ENCODE data around the gene PCDH9.

Gene PCDH9

GRCh38 chr13:66835040-66835628 lies 395.0 kb downstream of the PCDH9 start:
- Histone ChIP-seq H3K27ac (ENCODE audit: poor library complexity, severe bottlenecking) (no peak overlapping the region), H3K27me3 (ENCODE audit: insufficient read depth, poor library complexity, severe bottlenecking) (no peaks in the 10 kb centered on the region), H3K4me3 (ENCODE audit: severe bottlenecking) (no peak overlapping the region), H3K9me3 (ENCODE audit: severe bottlenecking) (no peaks in the 10 kb centered on the region), H3K4me1 (ENCODE audit: insufficient read depth, poor library complexity, severe bottlenecking) (peaks cover 4% of the 10 kb centered on the region), H3K36me3 (ENCODE audit: low read depth) (no peaks in the 10 kb centered on the region)
- no peak for TF ChIP-seq CTCF (IDR thresholded peaks at IDR 0.05; ENCODE audit: poor library complexity, severe bottlenecking)
- DNase-seq (ENCODE audit: low spot score) (no peak), ATAC-seq (ENCODE audit: low read depth) (no peak)

GRCh38 chr13:66830940-66831716 lies 399.0 kb downstream of the PCDH9 start:
- no peak for TF ChIP-seq CTCF (IDR thresholded peaks at IDR 0.05; ENCODE audit: poor library complexity, severe bottlenecking)
- no peak overlapping the region for H3K4me3 ChIP-seq (ENCODE audit: severe bottlenecking)
- no peaks in the 10 kb centered on the region for H3K36me3 ChIP-seq (ENCODE audit: low read depth)
- H3K27me3 ChIP-seq (ENCODE audit: insufficient read depth, poor library complexity, severe bottlenecking) = no peaks in the 10 kb centered on the region
- ATAC-seq (ENCODE audit: low read depth) = no peak
- no peaks in the 10 kb centered on the region for H3K9me3 ChIP-seq (ENCODE audit: severe bottlenecking)
- H3K4me1 ChIP-seq (ENCODE audit: insufficient read depth, poor library complexity, severe bottlenecking) = peaks cover 4% of the 10 kb centered on the region
- no peak for DNase-seq (ENCODE audit: low spot score)
- H3K27ac ChIP-seq (ENCODE audit: poor library complexity, severe bottlenecking) = no peak overlapping the region

- Histone ChIP-seq H3K36me3 (ENCODE audit: low read depth) (no peaks in the 10 kb centered on the region), H3K27ac (ENCODE audit: poor library complexity, severe bottlenecking) (no peak overlapping the region), H3K4me3 (ENCODE audit: severe bottlenecking) (no peak overlapping the region), H3K9me3 (ENCODE audit: severe bottlenecking) (no peaks in the 10 kb centered on the region), H3K4me1 (ENCODE audit: insufficient read depth, poor library complexity, severe bottlenecking) (peaks cover 4% of the 10 kb centered on the region), H3K27me3 (ENCODE audit: insufficient read depth, poor library complexity, severe bottlenecking) (no peaks in the 10 kb centered on the region)
- DNase-seq (ENCODE audit: low spot score) (no peak), ATAC-seq (ENCODE audit: low read depth) (no peak)
- TF ChIP-seq CTCF (IDR thresholded peaks at IDR 0.05; ENCODE audit: poor library complexity, severe bottlenecking) = no peak
Measured at GRCh38 chr13:66829803-66830202, 400.3 kb downstream of the PCDH9 start.

- ATAC-seq (ENCODE audit: low read depth) (no peak), DNase-seq (ENCODE audit: low spot score) (no peak)
- no peak for TF ChIP-seq CTCF (IDR thresholded peaks at IDR 0.05; ENCODE audit: poor library complexity, severe bottlenecking)
- Histone ChIP-seq H3K27me3 (ENCODE audit: insufficient read depth, poor library complexity, severe bottlenecking) (no peaks in the 10 kb centered on the region), H3K4me3 (ENCODE audit: severe bottlenecking) (no peak overlapping the region), H3K36me3 (ENCODE audit: low read depth) (no peaks in the 10 kb centered on the region), H3K9me3 (ENCODE audit: severe bottlenecking) (no peaks in the 10 kb centered on the region), H3K4me1 (ENCODE audit: insufficient read depth, poor library complexity, severe bottlenecking) (peaks cover 3% of the 10 kb centered on the region), H3K27ac (ENCODE audit: poor library complexity, severe bottlenecking) (no peak overlapping the region)
Measured at GRCh38 chr13:66826398-66826797, 403.7 kb downstream of the PCDH9 start.

GRCh38 chr13:66821551-66821950 lies 408.6 kb downstream of the PCDH9 start:
- TF ChIP-seq CTCF (IDR thresholded peaks at IDR 0.05; ENCODE audit: poor library complexity, severe bottlenecking) = no peak
- Histone ChIP-seq H3K27me3 (ENCODE audit: insufficient read depth, poor library complexity, severe bottlenecking) (no peaks in the 10 kb centered on the region), H3K4me1 (ENCODE audit: insufficient read depth, poor library complexity, severe bottlenecking) (no peaks in the 10 kb centered on the region), H3K27ac (ENCODE audit: poor library complexity, severe bottlenecking) (no peak overlapping the region), H3K36me3 (ENCODE audit: low read depth) (no peaks in the 10 kb centered on the region), H3K9me3 (ENCODE audit: severe bottlenecking) (no peaks in the 10 kb centered on the region), H3K4me3 (ENCODE audit: severe bottlenecking) (no peak overlapping the region)
- ATAC-seq (ENCODE audit: low read depth) (no peak), DNase-seq (ENCODE audit: low spot score) (no peak)
